Neural cell (in vitro differentiated cells): ENCODE measurements around the gene PDE8A. TPM values are rescaled to one million over a fixed set of nuclear protein-coding genes. Genes with fewer than 3 reads are reported as not detected.

Experiments
- H2AFZ ChIP-seq: fragments of 200-600, 300-800 bp; sonication (generic), shearing (Covaris generic); 2 replicates; pipeline ENCODE4 v1.6.0; 2014; ENCODE audit warnings: low read depth, mild to moderate bottlenecking, antibody characterized with exemption, low read length, moderate library complexity
- H3F3A ChIP-seq: fragments of 200-600 bp; shearing (Covaris generic); 2 replicates; pipeline ENCODE4 v1.6.1; 2016; ENCODE audit warnings: mild to moderate bottlenecking, moderate library complexity, mixed read lengths, antibody characterized with exemption, low read length; ENCODE audit not compliant: insufficient read depth, poor library complexity, severe bottlenecking
- H3K27ac ChIP-seq: fragments of 200-600, 300-800 bp; sonication (generic), shearing (Covaris generic); 2 replicates; pipeline ENCODE4 v1.5.1; 2014; ENCODE audit warnings: mild to moderate bottlenecking, low read length, moderate library complexity
- H3K27me3 ChIP-seq: fragments of 300-800, 200-600 bp; sonication (generic), shearing (Covaris generic); 2 replicates; pipeline ENCODE4 v1.6.0; 2014; ENCODE audit warnings: mild to moderate bottlenecking, low read depth, low read length, moderate library complexity; ENCODE audit not compliant: insufficient read depth
- H3K36me3 ChIP-seq: fragments of 300-800, 200-600 bp; sonication (generic), shearing (Covaris generic); 2 replicates; pipeline ENCODE4 v1.5.1; 2014; ENCODE audit warnings: mild to moderate bottlenecking, antibody characterized with exemption, low read length, moderate library complexity; ENCODE audit not compliant: insufficient read depth
- H3K4me2 ChIP-seq: fragments of 300-800, 200-600 bp; sonication (generic), shearing (Covaris generic); 2 replicates; pipeline ENCODE4 v1.6.0; 2014; ENCODE audit warnings: mild to moderate bottlenecking, low read length
- H3K4me3 ChIP-seq: fragments of 300-800, 200-600 bp; sonication (generic), shearing (Covaris generic); 2 replicates; pipeline ENCODE4 v1.5.1; 2014; ENCODE audit warnings: mild to moderate bottlenecking, low read length, moderate library complexity
- H3K79me2 ChIP-seq: fragments of 200-600 bp; shearing (Covaris generic); replicated peaks from 2 replicates; pipeline ENCODE4 v1.6.0; 2014; ENCODE audit warnings: mild to moderate bottlenecking, low read length, moderate library complexity; ENCODE audit not compliant: insufficient read depth
- H3K9ac ChIP-seq: fragments of 300-800, 200-600 bp; sonication (generic), shearing (Covaris generic); 2 replicates; pipeline ENCODE4 v1.6.1; 2016; ENCODE audit warnings: mild to moderate bottlenecking, low read length, mixed read lengths
- H3K9me2 ChIP-seq: fragments of 200-600 bp; shearing (Covaris generic); 2 replicates; pipeline ENCODE4 v1.6.1; 2016; ENCODE audit warnings: mild to moderate bottlenecking, low read length, mixed read lengths; ENCODE audit not compliant: insufficient read depth
- H3K9me3 ChIP-seq: fragments of 200-600, 300-800 bp; sonication (generic), shearing (Covaris generic); 2 replicates; pipeline ENCODE4 v1.6.1; 2016; ENCODE audit warnings: mild to moderate bottlenecking, mixed run types, low read length, moderate library complexity, mixed read lengths
- H4K20me1 ChIP-seq: fragments of 200-600 bp; shearing (Covaris generic); 2 replicates; pipeline ENCODE4 v1.6.1; 2016; ENCODE audit warnings: mild to moderate bottlenecking, mixed run types; ENCODE audit not compliant: insufficient read depth
- CTCF ChIP-seq: fragments of 450-650 bp; IDR thresholded peaks from 2 replicates; pipeline ENCODE4 v1.5.1; 2014; ENCODE audit warnings: antibody characterized with exemption, mild to moderate bottlenecking, moderate library complexity; ENCODE audit not compliant: poor library complexity, severe bottlenecking
- EP300 ChIP-seq: fragments of 450-650 bp; conservative IDR thresholded peaks from 2 replicates; pipeline ENCODE4 v1.6.1; 2014; ENCODE audit warnings: antibody characterized with exemption, mild to moderate bottlenecking, moderate library complexity; ENCODE audit not compliant: poor library complexity, severe bottlenecking
- EZH2 ChIP-seq: fragments of 200-600, 300-800 bp; shearing (Covaris generic), sonication (generic); IDR thresholded peaks from 2 replicates; pipeline ENCODE4 v1.6.1; 2014; ENCODE audit warnings: antibody characterized with exemption, low read length, borderline replicate concordance, mild to moderate bottlenecking; ENCODE audit not compliant: insufficient read depth, poor library complexity, severe bottlenecking
- MXI1 ChIP-seq: fragments of 450-650 bp; conservative IDR thresholded peaks from 2 replicates; pipeline ENCODE4 v1.6.1; 2014; ENCODE audit warnings: antibody characterized with exemption, mild to moderate bottlenecking; ENCODE audit not compliant: poor library complexity, severe bottlenecking
- POLR2AphosphoS5 ChIP-seq: IDR thresholded peaks from 2 replicates; pipeline ENCODE4 v1.6.1; 2012
- RAD21 ChIP-seq: fragments of 450-650 bp; conservative IDR thresholded peaks from 2 replicates; pipeline ENCODE4 v1.6.1; 2014; ENCODE audit warnings: antibody characterized with exemption, mild to moderate bottlenecking, moderate library complexity
- REST ChIP-seq: IDR thresholded peaks from 2 replicates; pipeline ENCODE4 v1.6.1; 2012; ENCODE audit warnings: borderline replicate concordance
- SMC3 ChIP-seq: fragments of 450-650 bp; conservative IDR thresholded peaks from 2 replicates; pipeline ENCODE4 v1.6.1; 2014; ENCODE audit warnings: antibody characterized with exemption, mild to moderate bottlenecking, moderate library complexity; ENCODE audit not compliant: poor library complexity
- TAF1 ChIP-seq: IDR thresholded peaks from 2 replicates; pipeline ENCODE4 v1.6.1; 2012; ENCODE audit warnings: low read depth
- polyA plus RNA-seq: library from polyadenylated mRNA; depleted of rRNA; stranded (reverse); fragments of >200 nt; gene quantifications from 2 replicates; pipeline ENCODE4 v1.2.3, GENCODE V29; 2014

The PDE8A gene
- polyA plus RNA-seq, 1 donor from 2014 or later, result 13.2 TPM

GRCh38 chr15:85094685-85095084 lies 113.0 kb downstream of the PDE8A start:
- TF ChIP-seq EP300, result no peak
- TF ChIP-seq RAD21, result no peak
- TF ChIP-seq MXI1, result no peak
- no peak for TF ChIP-seq EZH2
- TF ChIP-seq POLR2AphosphoS5, result no peak
- no peak for TF ChIP-seq REST
- TF ChIP-seq CTCF, result no peak
- TF ChIP-seq SMC3, result no peak
- TF ChIP-seq TAF1, result no peak
- Histone ChIP-seq H3K4me3 (no peak overlapping the region), H3K79me2 (no peaks in the 10 kb centered on the region), H3K27ac (no peak overlapping the region), H3K9ac (no peak overlapping the region), H4K20me1 (no peaks in the 10 kb centered on the region), H3K36me3 (no peaks in the 10 kb centered on the region), H2AFZ (no peak overlapping the region), H3K27me3 (no peaks in the 10 kb centered on the region), H3F3A (no peaks in the 10 kb centered on the region), H3K4me2 (no peak overlapping the region), H3K9me3 (no peaks in the 10 kb centered on the region), H3K9me2 (no peaks in the 10 kb centered on the region)

GRCh38 chr15:85095566-85095965 lies 113.9 kb downstream of the PDE8A start:
- no peak overlapping the region for H3K4me2 ChIP-seq
- H3F3A ChIP-seq, result no peaks in the 10 kb centered on the region
- H3K27ac ChIP-seq, result no peak overlapping the region
- no peaks in the 10 kb centered on the region for H3K36me3 ChIP-seq
- no peak overlapping the region for H2AFZ ChIP-seq
- H3K27me3 ChIP-seq, result no peaks in the 10 kb centered on the region
- no peak for TF ChIP-seq TAF1
- TF ChIP-seq CTCF, result no peak
- TF ChIP-seq EZH2, result no peak
- TF ChIP-seq POLR2AphosphoS5, result no peak
- no peak for TF ChIP-seq RAD21
- TF ChIP-seq SMC3, result no peak
- no peak for TF ChIP-seq EP300
- no peak for TF ChIP-seq MXI1
- no peak for TF ChIP-seq REST
- H3K9ac ChIP-seq, result no peak overlapping the region
- H4K20me1 ChIP-seq, result no peaks in the 10 kb centered on the region
- no peaks in the 10 kb centered on the region for H3K9me2 ChIP-seq
- no peak overlapping the region for H3K4me3 ChIP-seq
- no peaks in the 10 kb centered on the region for H3K9me3 ChIP-seq
- no peaks in the 10 kb centered on the region for H3K79me2 ChIP-seq
